T-helper 1 cell treated with Interleukin-12 subunit alpha and Interleukin-12 subunit beta and Interleukin-4 antibody, amounts not matched to agents 30 ng/mL and 1 ng/mL, for 36 hours (primary cell): Measurements from ENCODE around the gene TMEM8B. TPM values are rescaled to one million over a fixed set of nuclear protein-coding genes. Genes with fewer than 3 reads are reported as not detected.
"Not testable (repeated sequence)": the region's sequence is repeated elsewhere in the genome, so short reads cannot be mapped to it uniquely, and the experiment has no call there.

ENCODE experiments used
- intact Hi-C: fragments of 100-400 bp; cut with micrococcal nuclease; formaldehyde crosslinking; loops from one replicate; pipeline ENCODE4 v1.15.1; 2024
- total RNA-seq: library from RNA; stranded (reverse); gene quantifications from 2 replicates; pipeline ENCODE4 v1.2.3, GENCODE V29; 2022

Gene TMEM8B
- total RNA-seq, 1 donor from 2014 or later: 1.7 TPM

- intact Hi-C loops: no loop called here
Measured at GRCh38 chr9:35905051-35905781, 76.2 kb downstream of the TMEM8B start.

- intact Hi-C loops: no loop called here
Measured at GRCh38 chr9:35905912-35906679, 77.1 kb downstream of the TMEM8B start, which contains the start of gene HRCT1. HRCT1 (plus strand) TSS chr9:35906202; CDS start chr9:35906288, 86 bp downstream.

- intact Hi-C loops: no loop called here
Measured at GRCh38 chr9:35906923-35907699, 78.1 kb downstream of the TMEM8B start.

- intact Hi-C loops: no loop called here
Measured at GRCh38 chr9:35907711-35908503, 78.9 kb downstream of the TMEM8B start.

- intact Hi-C loops: no loop called here
Measured at GRCh38 chr9:35908504-35909125, 79.6 kb downstream of the TMEM8B start.

GRCh38 chr9:35909274-35909673 lies 80.2 kb downstream of the TMEM8B start, which contains the start of gene SPAAR:
SPAAR (plus strand) TSS chr9:35909490; CDS start chr9:35910464, 974 bp downstream.
- intact Hi-C loops: no loop called here

GRCh38 chr9:35909687-35910612 lies 80.9 kb downstream of the TMEM8B start:
- intact Hi-C loops: no loop called here

GRCh38 chr9:35910613-35911359 lies 81.8 kb downstream of the TMEM8B start:
- intact Hi-C loops: loop anchor here (1.0 kb wide), 2 partner anchors 7 to 174 kb away; no protein-coding TSS in a partner anchor

GRCh38 chr9:35911690-35912089 lies 82.7 kb downstream of the TMEM8B start:
- intact Hi-C loops: loop anchor here (1.0 kb wide), 2 partner anchors 8 to 175 kb away; no protein-coding TSS in a partner anchor

GRCh38 chr9:35912791-35913400 lies 83.9 kb downstream of the TMEM8B start:
- intact Hi-C loops: no loop called here

- intact Hi-C loops: not testable (repeated sequence)
Measured at GRCh38 chr9:35913429-35913828, 84.4 kb downstream of the TMEM8B start.

GRCh38 chr9:35914301-35914807 lies 85.3 kb downstream of the TMEM8B start:
- intact Hi-C loops: no loop called here

Other genes starting within 250 kb of the TMEM8B start
- gene TESK1, start 224.0 kb upstream of the TMEM8B start, total RNA-seq: 32.6 and 37.1 TPM in 2 replicates
- 6.9 and 7.6 TPM in 2 replicates for gene CD72, start 210.8 kb upstream of the TMEM8B start, total RNA-seq
- gene SIT1, start 178.3 kb upstream of the TMEM8B start, total RNA-seq: 218 and 222 TPM in 2 replicates
- gene RMRP, start 171.2 kb upstream of the TMEM8B start, total RNA-seq: 4,811 and 5,239 TPM in 2 replicates
- 29.0 and 32.1 TPM in 2 replicates for gene CCDC107, start 170.9 kb upstream of the TMEM8B start, total RNA-seq
- 7.8 and 8.7 TPM in 2 replicates for gene ARHGEF39, start 164.0 kb upstream of the TMEM8B start, total RNA-seq
- gene CA9, start 155.3 kb upstream of the TMEM8B start, total RNA-seq: 0.15 TPM in 1 of 2 replicates, not detected in the other
- gene TPM2, start 139.3 kb upstream of the TMEM8B start, total RNA-seq: 4.6 and 9.9 TPM in 2 replicates
- 378 and 380 TPM in 2 replicates for gene TLN1, start 97.0 kb upstream of the TMEM8B start, total RNA-seq
- 22.9 and 24.0 TPM in 2 replicates for gene CREB3, start 96.6 kb upstream of the TMEM8B start, total RNA-seq
- 61.0 and 63.1 TPM in 2 replicates for gene GBA2, start 80.0 kb upstream of the TMEM8B start, total RNA-seq
- 26.3 and 26.5 TPM in 2 replicates for gene RGP1, start 79.9 kb upstream of the TMEM8B start, total RNA-seq
- gene MSMP, start 75.0 kb upstream of the TMEM8B start, total RNA-seq: not detected in 2 replicates
- 10.4 and 12.0 TPM in 2 replicates for gene NPR2, start 37.6 kb upstream of the TMEM8B start, total RNA-seq
- gene SPAG8, start 17.0 kb upstream of the TMEM8B start, total RNA-seq: 0.90 and 0.96 TPM in 2 replicates
- 50.5 and 51.0 TPM in 2 replicates for gene HINT2, start 14.2 kb upstream of the TMEM8B start, total RNA-seq
- not detected in 2 replicates for gene FAM221B, start 496 bp upstream of the TMEM8B start, total RNA-seq
- not detected in 2 replicates for gene OR13J1, start 41.2 kb downstream of the TMEM8B start, total RNA-seq
- not detected in 2 replicates for gene HRCT1, start 77.0 kb downstream of the TMEM8B start, total RNA-seq
- gene SPAAR, start 80.3 kb downstream of the TMEM8B start, total RNA-seq: not detected in 2 replicates
- not detected in 2 replicates for gene OR2S2, start 128.9 kb downstream of the TMEM8B start, total RNA-seq
- 6.2 and 6.5 TPM in 2 replicates for gene RECK, start 207.7 kb downstream of the TMEM8B start, total RNA-seq